Activated T-helper 9 cell treated with anti-CD3 and anti-CD28 coated beads, Interleukin-2, amount 50 U/mL, for 16 hours (primary cell): ENCODE data around the gene UNC5B.
"Not testable (repeated sequence)": the region's sequence is repeated elsewhere in the genome, so short reads cannot be mapped to it uniquely, and the experiment has no call there.

Experiments
- DNase-seq: peaks from one replicate; pipeline ENCODE4 v3.0.0-alpha.2; 2020; ENCODE audit warnings: low read depth

UNC5B gene

GRCh38 chr10:71283876-71284275 is 71.5 kb downstream of the UNC5B start:
- no peak for DNase-seq

- DNase-seq: no peak
Observed at GRCh38 chr10:71284544-71285179, 72.3 kb downstream of the UNC5B start.

- DNase-seq: no peak
Observed at GRCh38 chr10:71285180-71285545, 72.8 kb downstream of the UNC5B start.

GRCh38 chr10:71285986-71286385 is 73.6 kb downstream of the UNC5B start:
- no peak for DNase-seq

- DNase-seq: no peak
Observed at GRCh38 chr10:71286521-71287294, 74.3 kb downstream of the UNC5B start.

GRCh38 chr10:71287456-71287855 is 75.1 kb downstream of the UNC5B start:
- DNase-seq: no peak

GRCh38 chr10:71288461-71288860 is 76.1 kb downstream of the UNC5B start:
- no peak for DNase-seq

GRCh38 chr10:71289421-71290130 is 77.2 kb downstream of the UNC5B start:
- no peak for DNase-seq

- no peak for DNase-seq
Observed at GRCh38 chr10:71290331-71290730, 78.0 kb downstream of the UNC5B start.

GRCh38 chr10:71290806-71291527 is 78.6 kb downstream of the UNC5B start:
- no peak for DNase-seq

GRCh38 chr10:71291528-71291900 is 79.1 kb downstream of the UNC5B start:
- no peak for DNase-seq

- DNase-seq: no peak
Observed at GRCh38 chr10:71292624-71293445, 80.5 kb downstream of the UNC5B start.

GRCh38 chr10:71293446-71294084 is 81.2 kb downstream of the UNC5B start:
- DNase-seq: no peak

GRCh38 chr10:71294091-71294561 is 81.8 kb downstream of the UNC5B start:
- no peak for DNase-seq

- no peak for DNase-seq
Observed at GRCh38 chr10:71294856-71295255, 82.5 kb downstream of the UNC5B start.

GRCh38 chr10:71295641-71296040 is 83.3 kb downstream of the UNC5B start:
- no peak for DNase-seq

- no peak for DNase-seq
Observed at GRCh38 chr10:71296086-71296485, 83.7 kb downstream of the UNC5B start.

- not testable (repeated sequence) for DNase-seq
Observed at GRCh38 chr10:71296811-71297210, 84.4 kb downstream of the UNC5B start.

GRCh38 chr10:71297343-71297742 is 85.0 kb downstream of the UNC5B start:
- DNase-seq: no peak

- no peak for DNase-seq
Observed at GRCh38 chr10:71299071-71299785, 86.9 kb downstream of the UNC5B start.
